HL-60/S4 treated with phorbol 12-myristate 13-acetate at 8.2 ng/mL for 4 days and 3 days (cell line): ENCODE data around the gene FAM193A.
"Not testable (repeated sequence)": the region's sequence is repeated elsewhere in the genome, so short reads cannot be mapped to it uniquely, and the experiment has no call there.

Experiments
- in situ Hi-C: fragments of 300-500 bp; cut with MboI; formaldehyde crosslinking; loops from 2 replicates; pipeline ENCODE4 v1.15.0; 2022; ENCODE audit warnings: low sequenced_read_pairs

FAM193A gene

DNA sequence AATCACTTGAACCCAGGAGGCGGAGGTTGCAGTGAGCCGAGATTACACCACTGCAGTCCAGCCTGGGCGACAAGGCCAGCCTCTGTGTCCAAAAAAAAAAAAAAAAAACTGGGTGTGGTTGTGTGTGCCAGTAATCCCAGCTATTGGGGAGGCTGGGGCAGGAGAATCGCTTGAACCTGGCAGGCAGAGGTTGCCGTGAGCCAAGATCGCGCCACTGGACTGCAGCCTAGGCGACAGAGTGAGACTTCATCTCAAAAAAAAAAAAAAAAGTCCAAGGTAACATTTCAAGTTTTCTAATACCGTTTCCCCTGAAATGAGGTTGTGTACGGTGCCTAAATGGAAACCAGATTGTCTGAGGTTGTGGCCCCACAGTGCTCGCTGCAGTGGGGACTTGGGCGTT lies 35.6 kb downstream of the FAM193A start:
- in situ Hi-C loops = no loop called here

GRCh38 chr4:2572866-2573265 lies 36.4 kb downstream of the FAM193A start:
- in situ Hi-C loops = no loop called here

GRCh38 chr4:2574009-2574408 lies 37.6 kb downstream of the FAM193A start:
- in situ Hi-C loops = no loop called here

DNA sequence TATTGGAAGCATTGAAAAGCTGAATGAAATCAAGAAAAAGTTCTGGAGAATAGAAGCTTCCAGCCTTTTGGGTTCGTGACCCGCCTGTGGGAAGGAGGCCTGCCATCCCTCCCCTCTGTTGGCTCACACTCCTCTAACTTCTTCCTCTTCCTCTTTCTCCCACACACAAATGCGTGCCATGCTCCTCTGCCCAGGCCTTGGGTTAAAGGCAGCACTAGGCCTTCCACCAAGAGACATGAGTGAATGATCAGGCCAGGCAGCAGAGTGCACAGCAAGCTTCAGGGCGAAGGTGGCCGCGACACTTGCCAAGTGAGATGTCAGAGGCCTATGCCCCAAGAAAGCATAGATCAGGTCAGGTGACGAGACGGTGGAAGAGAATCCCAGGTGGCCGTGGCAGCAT lies 38.4 kb downstream of the FAM193A start:
- in situ Hi-C loops = no loop called here

GRCh38 chr4:2576290-2576689 lies 39.8 kb downstream of the FAM193A start:
- in situ Hi-C loops = no loop called here

DNA sequence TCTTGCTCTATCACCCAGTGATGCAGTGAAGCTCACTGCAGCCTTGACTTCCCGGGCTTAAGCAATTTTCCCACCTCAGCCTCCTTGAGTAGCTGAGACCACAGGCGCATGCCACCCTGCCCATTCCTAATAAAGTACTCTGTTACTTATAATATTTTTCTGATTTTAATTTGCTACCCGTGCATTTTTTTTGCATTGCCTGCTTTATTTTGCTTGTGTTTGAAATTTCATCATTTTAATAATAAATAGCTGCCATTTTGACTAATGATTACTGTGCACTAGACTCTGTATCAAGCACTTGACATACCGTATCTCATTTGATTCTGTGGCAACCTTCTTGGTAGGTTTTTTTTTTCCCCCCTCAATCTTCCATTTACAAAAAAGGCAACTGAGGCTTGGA lies 41.7 kb downstream of the FAM193A start:
- in situ Hi-C loops = no loop called here

DNA sequence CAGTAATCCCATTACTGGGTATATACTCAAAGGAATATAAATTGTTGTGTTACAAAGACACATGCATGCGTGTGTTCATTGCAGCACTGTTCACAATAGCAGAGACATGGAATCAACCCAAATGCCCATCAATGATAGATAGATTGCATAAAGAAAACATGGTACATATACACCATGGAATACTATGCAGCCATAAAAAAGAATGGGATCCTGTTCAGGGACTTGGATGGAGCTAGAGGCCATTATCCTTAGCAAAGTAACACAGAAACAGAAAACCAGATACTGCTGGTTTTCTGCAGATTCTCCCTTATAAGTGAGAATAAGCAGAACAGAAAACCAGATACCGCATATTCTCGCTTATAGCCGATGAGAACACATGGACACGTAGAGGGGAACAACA lies 43.5 kb downstream of the FAM193A start:
- in situ Hi-C loops = no loop called here

DNA sequence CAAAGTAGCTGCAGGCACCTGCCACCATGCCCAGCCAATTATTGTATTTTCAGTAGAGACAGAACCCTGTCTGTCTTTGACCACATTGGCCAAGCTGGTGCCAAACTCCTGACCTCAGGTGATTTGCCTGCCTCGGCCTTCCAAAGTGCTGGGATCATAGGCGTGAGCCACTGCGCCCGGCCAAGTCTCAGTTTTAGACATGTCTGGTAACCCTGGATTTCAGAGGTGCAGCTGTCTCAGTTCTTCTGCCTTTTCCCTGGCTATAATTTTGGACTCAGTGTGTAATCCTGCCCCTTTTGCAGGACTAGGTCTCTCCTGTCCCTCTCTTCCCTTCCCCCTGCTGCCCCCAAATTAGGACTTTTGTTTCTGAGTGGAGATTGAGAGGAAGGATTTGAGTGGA lies 46.6 kb downstream of the FAM193A start:
- in situ Hi-C loops = no loop called here

GRCh38 chr4:2583517-2583916 lies 47.1 kb downstream of the FAM193A start:
- in situ Hi-C loops = no loop called here

GRCh38 chr4:2586502-2586901 lies 50.1 kb downstream of the FAM193A start:
- in situ Hi-C loops = no loop called here

GRCh38 chr4:2587213-2587823 lies 50.9 kb downstream of the FAM193A start:
- in situ Hi-C loops = no loop called here

DNA sequence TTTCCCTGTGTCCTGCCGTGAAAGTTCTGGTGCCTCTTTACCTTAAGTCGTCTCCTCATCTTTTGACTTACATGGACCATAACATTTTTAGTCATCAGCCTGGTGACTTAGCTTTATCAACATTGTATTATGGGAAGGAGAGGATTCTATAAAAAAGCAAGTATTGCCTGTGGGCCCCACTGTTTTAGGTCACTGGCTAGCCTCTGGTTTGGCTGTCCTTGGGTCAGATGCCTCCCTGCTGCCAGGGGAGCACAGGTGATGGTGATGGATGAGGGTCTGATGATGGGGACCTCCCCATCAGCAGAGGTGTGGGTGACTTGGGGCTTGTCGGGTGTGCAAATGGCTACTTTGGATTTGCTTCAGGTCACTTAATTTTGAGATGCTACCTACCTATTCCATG lies 51.8 kb downstream of the FAM193A start:
- in situ Hi-C loops = no loop called here

- in situ Hi-C loops = no loop called here
Measured at GRCh38 chr4:2591189-2591588, 54.7 kb downstream of the FAM193A start.

DNA sequence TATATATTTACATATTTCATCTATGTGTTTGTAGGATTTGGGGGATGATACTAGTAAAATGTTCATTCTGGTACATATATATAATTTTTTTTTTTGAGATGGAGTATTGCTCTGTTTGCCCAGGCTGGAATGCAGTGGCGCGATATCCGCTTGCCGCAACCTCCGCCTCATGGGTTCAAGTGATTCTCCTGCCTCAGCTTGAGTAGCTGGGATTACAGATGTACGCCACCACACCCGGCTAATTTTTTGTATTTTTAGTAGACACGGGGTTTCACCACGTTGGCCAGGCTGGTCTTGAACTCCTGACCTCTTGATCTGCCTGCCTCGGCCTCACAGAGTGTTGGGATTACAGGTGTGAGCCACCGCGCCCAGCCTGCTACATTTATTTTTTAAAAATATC lies 55.6 kb downstream of the FAM193A start:
- in situ Hi-C loops = not testable (repeated sequence)

DNA sequence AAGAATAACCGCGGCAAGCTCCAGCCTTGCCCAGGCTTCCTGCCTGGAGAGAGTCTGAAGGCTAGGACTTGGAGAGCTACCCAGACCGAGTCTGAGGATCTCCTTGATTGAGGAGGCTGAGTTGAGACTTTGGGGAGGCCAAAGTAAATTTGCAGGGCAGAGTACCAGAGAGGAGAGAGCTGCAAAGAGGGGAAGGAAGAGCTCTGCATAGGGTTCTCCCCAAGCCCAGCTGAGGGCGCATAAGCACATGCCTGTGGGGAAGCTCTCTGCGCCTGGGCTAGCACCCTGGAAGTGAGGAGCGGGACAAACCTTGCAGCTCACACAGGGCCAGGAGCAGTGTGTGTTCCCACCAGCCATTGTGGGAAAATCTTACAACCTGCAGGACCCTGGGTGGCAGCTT lies 56.1 kb downstream of the FAM193A start:
- in situ Hi-C loops = no loop called here

DNA sequence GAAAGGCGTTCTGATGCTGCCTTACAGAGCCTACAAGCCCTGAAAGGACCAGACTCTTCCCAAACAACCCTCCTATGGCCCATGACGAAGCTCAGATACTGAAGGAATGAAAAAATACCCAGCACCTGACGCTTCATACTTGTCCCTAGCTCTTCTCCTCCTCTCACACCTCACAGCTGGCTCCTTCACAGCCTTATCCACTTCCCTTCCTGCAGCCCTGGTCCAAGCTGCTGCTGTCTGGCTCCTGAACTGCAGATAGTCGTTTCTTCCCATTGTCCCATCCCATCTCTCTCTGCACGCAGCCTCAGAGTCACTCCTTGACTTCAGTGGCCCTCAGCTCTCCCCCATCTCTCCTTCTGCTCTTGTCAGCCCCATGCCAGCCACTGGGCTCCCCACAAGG lies 56.6 kb downstream of the FAM193A start:
- in situ Hi-C loops = no loop called here

GRCh38 chr4:2595436-2595835 lies 59.0 kb downstream of the FAM193A start:
- in situ Hi-C loops = no loop called here

GRCh38 chr4:2595952-2596552 lies 59.6 kb downstream of the FAM193A start:
- in situ Hi-C loops = no loop called here

DNA sequence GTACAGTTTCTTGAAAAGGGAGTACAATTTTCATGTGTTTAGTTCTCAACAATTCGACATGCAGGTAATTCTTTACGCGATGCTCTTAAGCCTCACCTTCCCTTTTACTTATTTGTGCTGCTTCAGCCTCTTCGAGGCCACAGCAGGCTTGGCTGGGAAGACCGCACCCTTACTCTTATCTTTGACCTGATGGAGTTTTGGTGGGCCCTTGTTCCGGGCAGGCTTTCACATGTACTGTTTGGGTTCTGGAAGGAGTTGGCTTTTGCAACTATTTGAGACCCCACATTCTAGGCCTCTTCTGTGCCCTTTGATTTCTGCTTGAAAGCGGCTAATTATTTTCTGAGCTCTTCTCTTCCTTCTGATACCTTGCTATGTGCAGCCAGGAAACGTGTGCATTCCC lies 60.2 kb downstream of the FAM193A start:
- in situ Hi-C loops = no loop called here

DNA sequence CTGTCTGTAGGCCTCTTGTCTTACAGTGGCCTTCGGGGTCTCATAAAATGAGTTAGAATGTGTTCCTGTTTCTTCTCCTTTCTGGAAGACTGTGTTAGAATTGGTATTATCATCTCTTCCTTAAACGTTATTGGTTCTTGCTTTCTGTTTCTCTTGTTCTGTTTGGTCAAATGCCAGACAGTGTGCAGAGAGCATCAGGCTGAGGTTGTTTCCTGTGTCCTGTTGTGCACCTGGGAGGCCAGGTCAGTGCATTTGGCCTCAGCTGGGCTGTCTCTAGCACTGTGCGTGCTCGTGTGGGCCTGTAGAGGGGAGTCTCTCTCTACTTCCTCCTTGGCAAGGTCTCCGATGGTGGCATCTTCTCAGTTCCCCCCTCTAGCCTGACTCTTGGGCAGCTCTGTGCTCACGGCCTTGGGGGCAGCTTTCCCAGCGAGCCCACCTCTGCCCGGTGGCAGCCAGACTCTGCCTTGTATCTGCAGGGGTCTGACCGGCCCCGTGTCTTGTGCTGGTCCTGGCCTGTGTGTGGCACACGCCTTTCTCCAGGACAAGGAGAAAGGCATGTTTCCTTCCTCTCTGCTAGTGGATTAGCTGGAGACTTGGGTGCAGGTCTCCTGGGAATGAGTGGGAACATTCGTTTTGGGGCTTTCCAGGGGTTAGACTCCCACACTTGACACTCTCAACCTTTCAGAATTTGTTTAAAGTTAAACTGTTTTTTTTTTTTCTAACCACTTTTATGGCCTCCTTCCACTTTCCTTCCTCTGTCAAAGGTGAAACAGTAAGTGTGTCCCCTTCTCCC lies 62.3 kb downstream of the FAM193A start:
- in situ Hi-C loops = no loop called here

GRCh38 chr4:2599304-2599654 lies 62.8 kb downstream of the FAM193A start:
- in situ Hi-C loops = no loop called here

DNA sequence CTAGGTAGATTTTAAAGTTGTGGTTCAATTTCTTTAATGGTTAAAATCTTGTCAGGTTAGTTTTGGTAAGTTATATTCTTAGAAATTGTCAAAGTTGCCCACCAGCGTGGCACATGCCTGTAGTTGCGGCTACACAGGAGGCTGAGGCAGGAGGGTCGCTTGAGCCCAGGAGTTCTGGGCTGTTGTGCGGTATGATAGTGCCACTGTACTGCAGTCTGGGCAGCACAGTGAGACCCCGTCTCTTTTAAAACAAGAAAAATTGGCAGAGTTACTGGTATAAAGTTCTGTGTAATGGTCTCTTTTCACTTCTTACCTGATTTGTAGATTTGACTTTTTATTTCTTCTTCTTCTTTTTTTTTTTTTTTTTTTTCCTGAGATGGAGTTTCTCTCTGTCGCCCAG lies 64.4 kb downstream of the FAM193A start:
- in situ Hi-C loops = no loop called here
